Stimulated activated naive CD4-positive, alpha-beta T cell treated with Interleukin-2 at 50 U/mL for 16 hours (primary cell): Measurements from ENCODE around the gene VAMP7.
"Not testable (repeated sequence)": the region's sequence is repeated elsewhere in the genome, so short reads cannot be mapped to it uniquely, and the experiment has no call there.

Experiments used
- DNase-seq: peaks from one replicate; lab custom pipeline; 2025; lab: John Stamatoyannopoulos, UW

Gene VAMP7

DNA sequence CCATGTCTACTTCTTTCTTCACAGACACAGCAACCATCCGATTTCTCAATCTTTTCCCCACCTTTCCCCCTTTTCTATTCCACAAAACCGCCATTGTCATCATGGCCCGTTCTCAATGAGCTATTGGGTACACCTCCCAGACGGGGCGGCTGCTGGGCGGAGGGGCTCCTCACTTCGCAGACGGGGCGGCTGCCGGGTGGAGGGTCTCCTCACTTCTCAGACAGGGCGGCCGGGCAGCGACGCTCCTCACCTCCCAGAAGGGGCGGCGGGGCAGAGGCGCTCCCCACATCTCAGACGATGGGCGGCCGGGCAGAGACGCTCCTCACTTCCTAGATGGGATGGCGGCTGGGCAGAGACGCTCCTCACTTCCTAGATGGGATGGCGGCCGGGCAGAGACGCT is 26.5 kb downstream of the VAMP7 start:
- DNase-seq: not testable (repeated sequence)

DNA sequence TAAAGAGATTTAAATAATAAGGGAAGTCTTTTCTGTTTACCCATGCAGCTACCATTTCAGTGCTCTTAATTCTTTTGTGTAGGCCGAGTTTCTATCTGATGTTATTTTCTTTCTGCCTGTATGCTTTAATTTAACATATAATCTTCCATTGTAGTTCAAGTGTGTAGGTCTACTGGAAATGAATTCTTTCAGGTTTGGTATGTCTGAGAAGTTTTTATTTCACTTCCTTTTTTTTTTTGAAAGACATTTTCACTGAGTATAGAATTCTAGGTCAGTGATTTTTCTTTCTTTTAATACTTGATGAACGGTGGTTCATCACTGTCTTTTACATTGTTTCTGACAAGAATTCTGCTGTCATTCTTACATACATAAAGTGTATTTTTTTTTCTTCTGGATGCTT is 42.1 kb downstream of the VAMP7 start:
- no peak for DNase-seq

GRCh38 chrX:155930852-155931618 is 49.9 kb downstream of the VAMP7 start:
- not testable (repeated sequence) for DNase-seq

DNA sequence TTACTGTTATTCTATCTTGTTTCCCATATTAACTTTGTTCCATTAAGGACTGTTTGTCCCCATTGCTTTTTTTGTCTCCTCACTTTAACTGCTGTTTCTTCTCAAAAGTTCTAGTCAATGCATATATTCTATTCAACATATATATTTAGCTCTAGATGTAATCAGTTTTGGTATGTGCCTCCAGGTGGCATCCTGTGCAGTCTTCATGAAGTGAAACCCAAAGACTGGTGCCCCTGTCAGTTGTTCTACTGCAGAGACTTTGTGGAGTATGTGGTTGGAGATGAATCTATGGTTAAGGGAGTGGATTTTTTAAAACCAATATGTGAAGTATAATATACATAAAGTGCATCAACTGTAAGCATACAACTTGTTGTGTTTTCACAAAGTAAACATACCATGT is 57.0 kb downstream of the VAMP7 start:
- DNase-seq: no peak

- no peak for DNase-seq
Observed at GRCh38 chrX:155949098-155949497, 68.0 kb downstream of the VAMP7 start.

DNA sequence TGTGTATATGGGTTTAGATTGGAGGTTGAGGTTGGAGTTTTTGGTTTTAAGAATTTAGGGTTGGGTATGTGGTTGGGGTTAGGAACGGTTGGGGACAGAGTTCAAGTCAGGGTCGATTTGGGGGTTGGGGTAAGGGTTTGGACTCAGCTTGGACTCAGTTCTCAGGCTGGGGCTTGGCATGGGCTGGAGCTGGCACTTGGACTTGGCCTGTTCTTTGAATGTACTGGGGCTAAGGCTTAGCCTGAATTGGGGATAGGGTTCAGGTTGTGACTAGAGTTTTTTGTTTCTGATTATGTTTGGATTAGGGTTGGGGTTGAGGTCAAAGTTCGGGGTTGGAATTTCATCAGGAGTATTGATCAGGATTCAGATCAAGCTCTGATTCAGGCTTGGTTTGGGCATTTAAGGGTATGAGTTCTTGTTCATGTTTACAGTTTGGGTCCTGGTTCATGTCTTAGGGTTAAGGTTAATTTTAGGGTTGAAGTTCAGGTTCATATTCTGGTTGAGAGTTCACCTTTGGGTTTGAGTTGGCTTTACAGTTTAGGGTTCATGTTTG is 70.2 kb downstream of the VAMP7 start:
- no peak for DNase-seq

- no peak for DNase-seq
Observed at GRCh38 chrX:155953055-155953454, 71.9 kb downstream of the VAMP7 start.

GRCh38 chrX:155954793-155955192 is 73.6 kb downstream of the VAMP7 start:
- DNase-seq: no peak

DNA sequence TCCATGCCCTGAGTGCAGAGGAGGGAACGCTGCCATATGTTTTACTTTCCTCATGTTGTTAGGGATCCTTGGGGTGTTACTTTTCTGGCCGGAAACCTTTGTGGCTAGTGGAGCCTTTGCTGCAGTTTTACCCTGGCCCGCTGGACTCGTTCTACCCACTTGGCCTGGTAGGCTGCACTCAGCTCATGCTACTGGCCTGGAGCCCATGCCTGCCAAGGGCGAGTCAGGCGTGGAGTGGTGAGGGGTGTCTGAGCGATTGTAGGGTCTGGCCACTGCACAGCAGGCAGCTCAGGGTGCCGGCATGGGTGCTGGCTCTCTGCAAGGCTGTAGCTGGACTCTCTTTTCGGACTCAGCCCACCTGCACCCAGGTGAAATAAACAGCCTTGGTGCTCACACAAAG is 75.0 kb downstream of the VAMP7 start:
- no peak for DNase-seq

- no peak for DNase-seq
Observed at GRCh38 chrX:155956649-155957048, 75.5 kb downstream of the VAMP7 start.

- DNase-seq: no peak
Observed at GRCh38 chrX:155957843-155958242, 76.7 kb downstream of the VAMP7 start.

GRCh38 chrX:155959018-155959587 is 78.0 kb downstream of the VAMP7 start:
- DNase-seq: no peak

- DNase-seq: no peak
Observed at GRCh38 chrX:155962906-155963305, 81.8 kb downstream of the VAMP7 start.

GRCh38 chrX:155966876-155967275 is 85.7 kb downstream of the VAMP7 start:
- DNase-seq: no peak

- DNase-seq: no peak
Observed at GRCh38 chrX:155967653-155968325, 86.6 kb downstream of the VAMP7 start.

GRCh38 chrX:155968326-155968661 is 87.1 kb downstream of the VAMP7 start:
- DNase-seq: no peak

GRCh38 chrX:155968791-155969190 is 87.6 kb downstream of the VAMP7 start:
- no peak for DNase-seq

DNA sequence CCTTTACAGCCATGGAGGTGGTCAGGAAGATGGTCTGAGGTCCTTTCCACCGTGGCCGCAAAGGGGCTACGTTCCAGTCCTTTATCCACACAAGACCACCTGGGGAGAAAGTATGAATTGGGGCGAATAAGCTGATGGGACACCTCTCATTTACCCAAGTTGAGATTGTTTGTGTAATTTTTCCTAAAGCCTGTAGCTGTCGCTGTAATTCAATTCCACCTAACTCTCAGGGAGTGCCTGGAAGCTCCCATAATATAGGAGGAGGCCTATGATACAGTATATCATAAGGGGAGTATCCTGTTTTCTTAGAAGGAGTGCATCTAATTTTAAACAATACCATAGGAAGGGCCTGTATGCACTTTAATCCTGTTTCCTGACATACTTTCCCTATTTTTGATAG is 90.5 kb downstream of the VAMP7 start:
- not testable (repeated sequence) for DNase-seq

GRCh38 chrX:155972241-155972640 is 91.1 kb downstream of the VAMP7 start:
- DNase-seq: not testable (repeated sequence)

GRCh38 chrX:155983326-155983725 is 102.2 kb downstream of the VAMP7 start:
- DNase-seq: no peak

DNA sequence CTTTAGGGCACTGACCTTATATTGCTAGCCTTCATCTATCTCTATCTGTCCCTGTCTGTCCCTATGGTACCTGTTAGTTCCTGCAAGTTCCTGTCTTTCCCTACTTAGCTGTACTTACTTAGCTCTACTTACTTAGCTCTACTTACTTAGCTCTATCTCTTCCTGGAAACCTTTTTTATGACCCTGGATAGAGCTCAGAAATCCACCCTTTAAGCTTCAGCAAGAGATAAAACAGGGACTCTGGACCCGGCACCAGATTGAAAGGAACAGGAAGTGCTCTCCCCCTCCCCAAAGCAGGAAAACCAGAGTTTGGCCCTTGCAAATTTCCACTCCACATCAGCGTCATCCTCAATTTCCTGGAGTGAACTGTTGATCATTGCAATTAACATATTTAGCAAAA is 104.1 kb downstream of the VAMP7 start:
- DNase-seq: no peak

DNA sequence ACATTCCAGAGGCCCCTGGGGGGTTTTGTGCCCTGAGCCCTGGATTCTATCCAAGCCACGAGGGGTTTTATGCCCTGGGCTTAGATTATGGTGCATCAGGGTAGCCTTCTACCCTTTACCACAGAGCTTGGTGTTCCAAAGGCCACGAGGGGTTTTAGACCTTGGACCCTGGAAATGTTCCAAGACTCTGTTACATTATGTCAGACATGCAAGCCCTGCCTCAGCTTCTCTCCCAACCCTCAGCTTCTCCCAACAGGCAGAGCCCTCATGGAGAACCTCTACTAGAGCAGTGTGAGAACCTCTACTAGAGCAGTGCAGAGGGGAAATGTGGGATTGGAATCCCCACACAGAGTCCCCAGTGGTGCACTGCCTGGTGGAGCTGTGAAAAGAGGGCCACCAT is 105.8 kb downstream of the VAMP7 start:
- DNase-seq: not testable (repeated sequence)

DNA sequence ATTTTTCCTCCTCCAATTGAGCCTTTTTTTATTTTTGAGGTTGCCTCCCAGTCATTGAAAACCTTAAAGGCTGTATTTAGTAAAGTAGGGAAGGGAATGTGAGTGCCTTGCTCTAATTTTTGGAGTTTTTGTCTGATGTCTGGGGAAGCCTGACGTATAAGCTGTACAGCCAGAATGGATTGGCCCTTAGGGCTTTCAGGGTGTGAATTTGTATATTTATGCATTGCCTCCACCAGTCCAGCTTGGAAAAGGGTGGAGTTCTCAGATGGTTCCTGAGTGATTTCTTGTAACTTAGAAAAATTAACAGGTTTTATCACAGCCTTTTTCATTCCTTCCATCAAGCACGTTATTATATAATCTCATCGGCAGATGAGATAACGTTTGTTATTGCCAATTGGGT is 107.7 kb downstream of the VAMP7 start:
- DNase-seq: no peak
